Chondrocyte (in vitro differentiated cells): ENCODE data around the gene FBXL17. TPM values are rescaled to one million over a fixed set of nuclear protein-coding genes. Genes with fewer than 3 reads are reported as not detected.
A peak's percentile ranks its signal among the peaks of the same experiment; 100 is the strongest.

ENCODE experiments used
- DNase-seq: peaks from one replicate; pipeline ENCODE4 v3.0.0; 2021; ENCODE audit warnings: mixed read lengths, low spot score
- H3K27ac Mint-ChIP-seq: one replicate; pipeline ENCODE4 v1.8.0; 2021; ENCODE audit warnings: mild to moderate bottlenecking, moderate library complexity, mixed read lengths; ENCODE audit not compliant: unreplicated experiment
- H3K27me3 Mint-ChIP-seq: 2 replicates; pipeline ENCODE4 v1.8.0; 2021; ENCODE audit warnings: low read depth, mixed read lengths
- H3K36me3 Mint-ChIP-seq: 2 replicates; pipeline ENCODE4 v1.8.0; 2021; ENCODE audit warnings: low read depth, mixed read lengths
- H3K4me1 Mint-ChIP-seq: 2 replicates; pipeline ENCODE4 v1.8.0; 2021; ENCODE audit warnings: low read depth, mild to moderate bottlenecking, mixed read lengths
- H3K4me3 Mint-ChIP-seq: one replicate; pipeline ENCODE4 v1.8.0; 2021; ENCODE audit warnings: mild to moderate bottlenecking, moderate library complexity, mixed read lengths; ENCODE audit not compliant: unreplicated experiment
- H3K9me3 Mint-ChIP-seq: 2 replicates; pipeline ENCODE4 v1.8.0; 2021; ENCODE audit warnings: low read depth, mixed read lengths
- CTCF ChIP-seq: fragments of 200-600 bp; sonication (generic); IDR thresholded peaks from 2 replicates; pipeline ENCODE4 v1.5.0; 2021; ENCODE audit warnings: antibody characterized with exemption, mild to moderate bottlenecking, moderate library complexity
- total RNA-seq: library from RNA; stranded (reverse); gene quantifications from 3 replicates; pipeline ENCODE4 v1.2.1, GENCODE V29; 2021

FBXL17 gene
- total RNA-seq, 1 donor from 2014 or later: 15.3 TPM

GRCh38 chr5:108295578-108296368 is 86.1 kb downstream of the FBXL17 start:
- no peaks in the 10 kb centered on the region for H3K9me3 Mint-ChIP-seq
- no peak for DNase-seq
- no peak for TF ChIP-seq CTCF
- no peak overlapping the region for H3K4me3 Mint-ChIP-seq
- H3K36me3 Mint-ChIP-seq: no peaks in the 10 kb centered on the region
- H3K27ac Mint-ChIP-seq: no peak overlapping the region
- peaks cover 6% of the 10 kb centered on the region for H3K4me1 Mint-ChIP-seq
- no peaks in the 10 kb centered on the region for H3K27me3 Mint-ChIP-seq

- no peak for TF ChIP-seq CTCF
- no peak for DNase-seq
- no peak overlapping the region for H3K4me3 Mint-ChIP-seq
- peaks cover 34% of the 10 kb centered on the region for H3K9me3 Mint-ChIP-seq
- H3K36me3 Mint-ChIP-seq: peaks cover 13% of the 10 kb centered on the region
- H3K27me3 Mint-ChIP-seq: no peaks in the 10 kb centered on the region
- no peak overlapping the region for H3K27ac Mint-ChIP-seq
- H3K4me1 Mint-ChIP-seq: peaks cover 15% of the 10 kb centered on the region
These were observed 100.8 kb downstream of the FBXL17 start for GRCh38 chr5:108280960-108281569.

- no peak for TF ChIP-seq CTCF
- Mint-ChIP-seq H3K27ac (no peak overlapping the region), H3K9me3 (peaks cover 34% of the 10 kb centered on the region), H3K4me1 (peaks cover 15% of the 10 kb centered on the region), H3K27me3 (no peaks in the 10 kb centered on the region), H3K36me3 (peaks cover 13% of the 10 kb centered on the region), H3K4me3 (no peak overlapping the region)
- no peak for DNase-seq
These were observed 101.7 kb downstream of the FBXL17 start for GRCh38 chr5:108280248-108280647.

GRCh38 chr5:108278285-108279240 is 103.3 kb downstream of the FBXL17 start:
- H3K27ac Mint-ChIP-seq: no peak overlapping the region
- no peak for TF ChIP-seq CTCF

More at GRCh38 chr5:108278285-108279240, 103.3 kb downstream of the FBXL17 start:
- Mint-ChIP-seq H3K4me3 (no peak overlapping the region), H3K36me3 (peaks cover 7% of the 10 kb centered on the region), H3K27me3 (no peaks in the 10 kb centered on the region), H3K9me3 (peaks cover 20% of the 10 kb centered on the region), H3K4me1 (peaks cover 15% of the 10 kb centered on the region)
- DNase-seq: peak; percentile 65
